ENCODE measurements around the gene RNF41.

Gene RNF41

DNA sequence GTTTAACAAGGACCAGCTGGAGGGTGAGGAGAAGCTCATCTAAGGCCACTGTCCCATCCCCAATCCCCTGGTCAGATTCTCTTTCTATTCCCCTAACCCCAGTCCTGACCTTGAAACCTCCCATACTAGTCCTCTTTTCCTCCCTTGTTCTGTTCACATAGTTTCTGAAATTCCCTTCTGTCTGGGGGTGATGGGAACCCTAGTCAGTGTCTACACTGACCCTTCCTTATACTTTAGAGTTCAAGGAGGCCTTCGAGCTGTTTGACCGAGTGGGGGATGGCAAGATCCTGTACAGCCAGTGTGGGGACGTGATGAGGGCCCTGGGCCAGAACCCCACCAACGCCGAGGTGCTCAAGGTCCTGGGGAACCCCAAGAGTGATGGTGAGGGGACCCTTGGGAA, 66.9 kb downstream of the RNF41 start:
- DNase-seq (ENCODE audit: low read depth in 2 of 3, low spot score in 1 of 3) = no peak

DNA sequence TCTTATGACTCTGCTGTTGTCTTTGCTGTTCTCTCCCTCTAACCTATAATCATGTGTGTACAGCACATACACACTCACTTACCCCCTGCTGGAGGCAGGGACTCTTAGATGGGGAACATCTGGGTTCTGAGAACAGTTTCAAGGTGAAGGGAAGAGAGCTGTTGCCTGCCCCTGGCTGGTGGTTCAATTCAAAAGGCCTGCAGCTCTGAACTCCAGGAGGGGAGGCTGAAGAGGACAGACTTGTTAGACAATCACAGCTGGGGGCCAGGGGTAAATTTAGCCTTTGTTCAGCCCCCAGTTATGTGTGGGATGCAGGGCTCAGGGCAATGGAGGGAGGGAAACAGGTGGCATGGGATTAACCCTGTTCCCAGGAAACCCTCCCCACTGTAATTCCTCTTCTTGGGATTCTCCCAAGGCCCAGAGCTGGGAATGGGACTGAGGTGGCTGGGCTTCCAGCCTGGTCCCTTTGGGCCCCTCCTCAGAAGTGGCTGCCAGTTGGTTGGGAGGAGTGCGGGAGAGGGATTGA, 67.4 kb downstream of the RNF41 start:
- DNase-seq (ENCODE audit: low read depth in 2 of 3, low spot score in 1 of 3) = no peak

DNA sequence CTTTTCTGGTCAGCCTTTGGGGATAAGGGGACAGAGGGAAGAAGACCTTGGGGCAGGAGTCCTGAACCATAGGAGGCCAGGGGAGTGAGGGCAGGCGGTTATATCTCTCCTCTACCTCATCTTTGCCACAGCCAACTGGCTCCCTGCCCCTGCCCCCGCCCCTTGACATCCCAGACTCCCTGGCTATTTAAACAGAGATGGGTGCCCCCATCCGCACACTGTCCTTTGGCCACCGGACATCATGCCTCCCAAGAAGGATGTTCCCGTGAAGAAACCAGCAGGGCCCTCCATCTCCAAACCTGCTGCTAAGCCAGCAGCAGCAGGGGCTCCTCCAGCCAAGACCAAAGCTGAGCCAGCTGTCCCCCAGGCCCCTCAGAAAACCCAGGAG, 68.0 kb downstream of the RNF41 start:
- DNase-seq (ENCODE audit: low read depth in 2 of 3, low spot score in 1 of 3) = no peak

DNA sequence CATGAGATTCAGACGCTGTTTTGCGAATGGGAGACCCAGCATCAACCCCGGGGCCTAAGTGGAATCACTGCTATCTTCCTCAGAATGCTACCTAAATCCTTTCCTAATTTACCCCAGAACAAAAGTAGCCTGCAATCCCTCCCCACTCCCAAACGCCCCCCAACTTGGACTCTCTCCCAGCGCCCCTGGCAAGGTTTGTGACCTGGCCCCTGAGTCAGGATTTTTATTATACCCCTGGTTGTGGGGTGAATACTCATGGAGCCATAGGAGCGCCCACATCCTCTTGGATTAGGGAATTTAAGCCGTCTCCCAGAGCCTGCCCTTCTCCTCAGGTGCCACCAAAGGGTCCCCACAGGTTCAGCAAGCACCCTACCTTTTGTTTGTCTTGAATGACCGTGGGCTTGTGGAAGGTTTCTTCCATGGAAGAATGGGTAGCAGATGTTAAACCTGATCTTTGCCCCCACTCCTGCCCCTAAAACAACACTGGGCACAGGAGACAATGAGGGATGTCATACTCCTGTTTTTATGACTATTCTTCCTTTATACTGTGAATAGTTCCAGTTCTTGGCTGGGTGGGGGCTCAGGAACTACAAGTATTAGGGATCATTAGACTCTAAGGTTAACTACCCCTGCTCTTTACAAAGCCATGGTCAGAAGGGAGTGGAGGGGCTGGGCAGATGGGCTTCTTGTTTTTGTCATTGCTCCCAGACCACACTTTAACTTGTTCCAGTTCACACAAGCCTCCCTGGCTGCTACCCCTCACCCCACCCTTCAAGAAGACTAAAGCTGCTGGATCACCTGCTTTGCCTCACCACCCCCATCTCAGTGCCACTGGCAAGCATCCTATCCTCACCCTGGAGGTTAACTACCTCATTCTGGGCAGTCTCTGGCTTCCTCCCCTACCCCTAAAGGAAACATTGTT, 68.7 kb downstream of the RNF41 start:
- no peak for DNase-seq (ENCODE audit: low read depth in 2 of 3, low spot score in 1 of 3)
